Mesenteric fat pad (tissue), 1 donor: ENCODE results near the gene TRAF7. TPM values are rescaled to one million over a fixed set of nuclear protein-coding genes. Genes with fewer than 3 reads are reported as not detected.
"Not testable (repeated sequence)": the region's sequence is repeated elsewhere in the genome, so short reads cannot be mapped to it uniquely, and the experiment has no call there.

ENCODE experiments used
- DNase-seq: peaks from one replicate; pipeline ENCODE4 v3.0.0-alpha.2; 2020; ENCODE audit warnings: low spot score
- long read RNA-seq: library from polyadenylated mRNA; unstranded; transcript quantifications from one replicate; pipeline ENCODE4 v2.0.0, GENCODE V29; 2020
- total RNA-seq: library from RNA; stranded (reverse); fragmentation: NEBNext Ultra II Directional; extraction: Animal tissue kit (Norgen Biotek cat#: 25700); gene quantifications from one replicate; pipeline ENCODE4 v1.2.1, GENCODE V29; 2021
- donor health status: DM: yes; HTN: yes; CAD: no.

Gene TRAF7
- total RNA-seq = 63.5 TPM
- long read RNA-seq, transcript TRAF7-201 (21 exons, 3,700 nt) = major isoform, 17 of 53 reads
- long read RNA-seq, partial matches to known transcripts = 29 of 53 reads
- long read RNA-seq, other reads (novel, unspliced or antisense) = 7 of 53 reads

DNA sequence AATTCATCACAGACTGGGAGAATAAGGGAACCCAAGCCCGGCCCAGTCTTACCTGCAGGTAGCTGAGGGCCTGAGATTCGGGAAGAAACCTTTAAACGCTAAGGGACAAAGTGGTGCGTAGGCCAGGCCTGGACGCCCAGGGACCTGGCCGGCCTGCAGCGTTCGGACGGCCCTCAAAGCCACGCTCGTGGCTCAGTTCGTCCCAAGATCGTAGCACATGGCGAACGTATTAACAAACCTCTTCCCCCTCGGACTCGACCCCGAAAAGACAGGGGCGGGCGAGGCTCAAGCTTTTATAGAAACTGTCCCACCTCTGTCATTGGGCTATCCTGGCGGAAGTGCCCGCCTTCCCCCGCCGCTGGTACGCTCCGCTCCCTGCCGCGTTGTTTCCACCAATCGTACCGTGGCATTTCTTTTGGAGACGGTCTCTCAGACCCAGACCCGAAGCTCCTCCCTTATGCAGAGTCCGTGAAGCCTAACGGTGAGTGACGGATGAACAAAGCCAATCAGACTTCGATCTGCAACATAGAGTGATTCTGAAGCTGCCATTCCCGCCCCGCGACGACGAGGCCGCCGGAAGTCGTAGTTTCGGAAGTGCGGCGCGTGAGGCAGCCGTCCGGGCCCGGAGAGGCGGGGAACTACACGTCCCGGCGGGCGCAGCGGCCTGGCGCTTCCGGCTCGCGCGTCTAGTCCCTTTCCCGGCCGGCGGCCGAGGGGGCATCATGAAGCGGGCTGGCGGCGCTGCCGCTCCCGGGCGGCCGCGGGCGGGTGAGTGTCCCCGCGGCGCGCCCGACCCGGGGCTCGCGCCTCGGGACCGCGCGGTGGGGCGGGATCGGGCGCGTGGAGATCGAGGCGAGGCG lies at the start of gene TRAF7:
Gene TRAF7, plus strand, starts transcription at position 692 of the 860 bp plus-strand sequence. CDS start 8,139 bp downstream, outside the sequence.
- peak; percentile 100 for DNase-seq

DNA sequence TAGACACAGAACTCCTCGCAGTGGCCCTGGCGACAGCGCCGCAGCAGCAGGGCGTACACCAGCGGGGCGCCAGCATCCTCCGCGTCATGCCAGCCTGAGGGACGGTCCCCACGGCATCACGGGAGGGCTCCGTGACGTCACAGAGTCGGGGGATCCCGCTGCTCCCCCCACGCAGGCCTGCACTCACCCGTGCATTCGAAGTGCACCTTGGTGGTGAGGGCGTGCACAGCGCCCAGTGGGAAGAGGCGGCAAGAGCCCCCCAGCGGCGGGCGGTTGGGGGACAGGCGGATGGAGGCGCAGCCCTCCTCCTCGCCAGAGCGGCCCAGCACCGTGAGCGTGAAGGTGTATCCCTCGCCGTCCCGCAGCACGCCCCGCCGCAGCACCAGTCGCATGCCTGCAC lies 49.4 kb upstream of the TRAF7 start:
- DNase-seq = not testable (repeated sequence)

DNA sequence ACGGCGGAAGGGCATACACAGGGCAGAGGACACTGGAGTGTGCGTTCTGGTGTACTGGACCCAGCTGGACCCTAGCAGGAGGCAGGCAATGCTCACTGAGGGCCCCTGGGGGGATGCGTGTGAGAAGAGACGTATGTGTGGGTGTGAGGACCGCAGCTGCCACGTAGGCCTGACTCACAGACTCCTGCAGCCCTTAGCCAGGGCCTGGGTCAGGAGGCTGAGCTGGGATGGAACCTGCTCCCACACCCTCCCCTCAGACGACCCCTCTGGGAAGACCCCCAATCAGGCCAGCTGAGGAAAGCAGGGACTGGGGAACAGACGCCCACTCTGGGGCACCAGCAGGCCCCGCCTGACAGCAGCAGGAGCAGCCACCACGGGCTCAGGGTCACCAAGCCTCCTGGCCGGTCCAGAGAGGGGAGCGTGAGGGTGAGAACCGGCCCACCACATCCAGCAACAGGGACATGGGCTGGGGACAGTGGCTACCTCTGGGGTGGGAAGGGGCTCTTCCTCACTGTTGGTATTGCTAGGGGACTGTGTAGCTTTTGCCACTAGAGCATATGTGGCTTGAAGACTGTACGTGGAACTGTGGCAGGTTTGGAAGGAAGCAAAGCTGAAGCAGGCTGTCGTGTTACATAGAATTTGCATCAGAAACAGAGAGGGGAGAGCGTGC lies 48.3 kb upstream of the TRAF7 start:
- not testable (repeated sequence) for DNase-seq

DNA sequence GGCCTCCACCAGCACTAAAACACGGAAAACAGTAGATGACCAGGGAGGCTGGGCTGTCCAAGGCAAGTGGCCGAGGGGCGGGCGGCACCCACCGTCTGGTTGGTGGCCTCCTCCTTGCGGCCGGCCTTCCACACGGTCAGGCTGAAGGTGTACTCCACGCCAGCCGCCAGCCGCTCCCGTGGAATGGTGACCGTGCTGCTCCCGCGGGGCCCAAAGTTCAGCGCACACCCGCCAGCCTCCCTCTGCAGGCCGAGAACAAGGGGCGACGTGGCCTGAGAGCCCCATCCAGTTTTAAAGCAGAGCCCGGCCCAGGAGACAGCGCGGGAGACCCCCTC lies 47.8 kb upstream of the TRAF7 start:
- not testable (repeated sequence) for DNase-seq

DNA sequence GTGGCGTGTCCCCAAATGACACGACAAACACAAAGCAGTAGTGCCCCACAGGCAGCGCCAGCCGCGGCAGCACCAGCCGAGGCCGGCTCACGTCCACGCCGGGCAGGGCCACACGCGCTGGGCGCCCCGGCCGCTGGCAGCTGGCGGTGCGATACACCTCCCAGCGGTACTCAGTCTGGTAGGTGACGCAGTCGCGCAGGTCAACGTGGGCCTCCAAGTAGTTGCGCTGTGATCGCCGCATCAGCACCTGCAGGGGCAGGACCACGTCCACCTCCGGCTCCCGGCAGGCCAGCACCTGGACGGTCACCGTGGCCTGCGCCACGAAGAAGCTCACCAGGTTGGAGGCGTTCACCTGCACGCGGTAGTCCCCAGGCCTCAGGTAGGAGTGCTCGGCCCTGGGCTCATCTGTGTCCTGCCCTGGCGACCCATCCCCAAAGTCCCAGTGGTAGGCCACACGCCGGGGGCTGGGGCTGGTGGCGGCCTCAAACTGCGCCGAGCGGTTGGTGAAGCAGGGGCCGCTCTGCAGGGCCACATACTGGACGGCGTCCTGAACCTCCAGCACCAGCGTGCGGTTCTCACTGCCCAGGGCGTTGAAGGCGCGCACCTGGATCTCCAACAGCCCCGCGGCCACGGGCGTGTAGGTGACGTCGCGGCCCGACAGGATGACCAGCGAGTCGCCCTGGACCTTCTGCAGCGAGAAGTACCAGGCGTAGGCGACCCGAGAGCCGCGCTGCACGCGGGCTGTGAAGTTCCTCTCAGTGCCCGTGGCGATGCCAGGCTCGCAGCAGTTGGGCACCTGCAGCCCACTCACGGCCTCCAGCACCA lies 46.9 kb upstream of the TRAF7 start:
- not testable (repeated sequence) for DNase-seq

DNA sequence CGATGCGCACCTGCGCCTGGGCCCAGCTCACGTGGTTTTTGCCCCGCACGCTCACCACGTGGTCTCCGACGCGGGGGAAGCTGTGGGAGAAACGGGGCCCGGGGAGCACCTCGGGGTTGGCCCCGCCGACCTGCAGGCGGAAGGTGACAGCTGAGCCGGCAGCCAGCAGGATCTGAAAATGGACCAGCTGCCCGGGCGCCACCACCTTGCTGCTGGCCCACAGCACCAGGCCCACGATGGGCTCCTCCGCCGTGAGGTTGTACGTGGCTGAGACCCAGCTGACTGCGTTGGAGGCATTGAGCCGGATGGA lies 46.4 kb upstream of the TRAF7 start:
- DNase-seq = not testable (repeated sequence)

DNA sequence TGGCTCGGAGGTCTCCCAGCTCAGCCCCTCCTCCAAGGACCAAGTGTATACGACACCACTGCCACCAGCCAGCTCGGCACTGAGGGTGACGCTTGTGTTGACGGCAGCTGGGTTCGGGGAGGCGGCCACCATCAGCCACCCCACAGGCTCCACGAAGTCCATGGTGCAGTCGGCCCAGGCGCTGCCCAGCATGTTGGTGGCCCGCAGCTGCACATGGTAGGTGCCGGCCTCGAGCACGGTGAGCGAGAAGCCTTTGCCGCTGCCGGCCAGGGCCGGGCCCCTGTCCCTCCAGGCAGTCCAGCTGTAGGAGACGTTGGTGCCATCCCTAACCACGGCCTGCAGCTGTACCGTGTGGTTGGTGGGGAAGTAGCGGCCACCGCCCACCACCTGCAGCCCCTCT lies 45.7 kb upstream of the TRAF7 start:
- not testable (repeated sequence) for DNase-seq

DNA sequence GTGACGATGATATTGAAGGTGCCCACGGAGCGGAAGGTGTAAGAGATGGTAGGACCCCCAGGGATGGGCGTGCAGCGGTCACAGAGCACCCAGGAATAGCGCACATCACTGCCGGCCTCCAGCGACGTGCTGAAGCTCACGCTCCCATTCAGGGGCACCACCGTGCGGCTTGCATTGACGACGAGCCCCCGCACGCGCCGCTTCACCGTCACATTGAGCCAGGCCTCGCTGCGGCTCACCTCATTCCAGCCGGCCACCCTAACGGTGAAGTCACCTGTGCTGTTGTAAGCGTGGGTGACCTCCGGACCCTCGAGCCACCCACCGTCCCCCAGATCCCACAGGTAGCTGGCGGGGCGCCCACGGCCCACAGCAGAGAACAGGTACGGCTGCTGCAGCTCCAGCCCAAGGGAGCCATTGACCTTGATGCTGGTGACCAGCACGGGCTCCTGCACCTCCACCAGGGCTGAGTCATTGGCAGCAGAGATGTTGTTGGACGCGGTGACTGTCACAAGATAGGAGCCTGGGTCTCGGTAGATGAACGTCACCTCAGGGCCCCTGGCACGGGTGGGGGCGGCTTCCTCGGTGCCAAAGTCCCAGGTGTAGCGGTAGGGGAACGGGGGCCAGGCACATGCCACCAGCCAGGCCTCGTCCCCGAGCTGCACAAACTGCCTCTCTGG lies 45.1 kb upstream of the TRAF7 start:
- DNase-seq = not testable (repeated sequence)

DNA sequence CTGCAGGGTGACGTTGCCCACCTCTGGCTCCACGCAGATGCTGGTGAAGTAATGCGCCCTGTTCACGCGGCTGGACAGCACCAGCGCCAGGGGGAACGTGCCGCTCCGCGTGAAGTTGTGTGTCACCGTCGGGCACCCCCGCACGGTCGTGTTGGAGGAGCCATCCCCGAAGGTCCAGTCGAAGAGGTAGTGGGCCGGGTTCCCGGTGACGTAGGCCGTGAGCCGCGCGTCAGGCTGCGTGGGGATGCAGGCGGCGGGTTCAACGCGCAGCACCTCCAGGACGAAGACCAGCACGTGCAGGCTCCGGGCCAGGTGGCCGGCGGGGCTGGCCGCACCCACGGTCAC lies 44.6 kb upstream of the TRAF7 start:
- DNase-seq = not testable (repeated sequence)

DNA sequence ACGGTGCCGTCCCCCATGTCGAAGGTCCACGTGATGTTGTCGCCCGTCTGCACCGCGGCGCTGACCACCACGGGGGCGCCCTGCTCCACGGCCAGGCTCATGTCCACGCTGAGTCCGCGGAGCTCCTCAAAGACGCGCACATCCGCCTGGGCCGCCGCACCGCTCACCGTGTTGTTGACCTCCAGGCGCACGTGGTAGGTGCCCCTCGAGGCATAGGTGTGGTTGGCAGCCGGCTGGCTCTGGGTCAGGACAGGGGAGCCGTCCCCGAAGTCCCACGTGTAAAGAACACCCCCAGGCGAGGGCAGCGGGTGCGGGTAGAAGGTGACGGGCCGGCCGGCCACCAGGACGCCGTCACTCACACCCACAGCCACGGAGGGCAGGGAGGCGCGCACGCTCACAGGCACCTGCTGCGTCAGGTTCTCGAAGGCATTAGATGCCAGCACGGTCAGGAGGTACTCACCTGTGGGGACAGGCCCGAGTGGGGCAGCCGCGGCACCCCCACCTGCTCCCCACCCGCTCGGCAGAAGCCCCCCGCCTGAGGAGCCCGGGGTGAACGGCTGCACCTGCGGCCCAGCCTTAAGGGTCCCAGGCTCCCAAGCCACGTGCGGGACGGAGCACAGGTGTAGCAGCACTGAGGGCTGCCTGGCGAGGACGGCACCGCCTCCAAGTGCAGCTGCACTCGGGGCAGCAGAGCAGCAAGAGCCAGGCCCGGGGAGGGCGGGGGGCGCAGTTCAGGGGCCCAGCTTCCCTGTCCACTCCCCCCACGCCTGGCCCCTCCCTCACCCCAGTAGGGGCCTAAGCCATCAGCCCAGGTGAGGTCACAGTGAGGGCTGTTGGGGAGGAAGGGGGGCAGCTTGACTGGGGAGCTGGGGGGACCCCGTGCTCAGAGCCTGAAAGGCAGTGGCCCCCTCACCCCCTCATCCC lies 43.9 kb upstream of the TRAF7 start:
- not testable (repeated sequence) for DNase-seq

DNA sequence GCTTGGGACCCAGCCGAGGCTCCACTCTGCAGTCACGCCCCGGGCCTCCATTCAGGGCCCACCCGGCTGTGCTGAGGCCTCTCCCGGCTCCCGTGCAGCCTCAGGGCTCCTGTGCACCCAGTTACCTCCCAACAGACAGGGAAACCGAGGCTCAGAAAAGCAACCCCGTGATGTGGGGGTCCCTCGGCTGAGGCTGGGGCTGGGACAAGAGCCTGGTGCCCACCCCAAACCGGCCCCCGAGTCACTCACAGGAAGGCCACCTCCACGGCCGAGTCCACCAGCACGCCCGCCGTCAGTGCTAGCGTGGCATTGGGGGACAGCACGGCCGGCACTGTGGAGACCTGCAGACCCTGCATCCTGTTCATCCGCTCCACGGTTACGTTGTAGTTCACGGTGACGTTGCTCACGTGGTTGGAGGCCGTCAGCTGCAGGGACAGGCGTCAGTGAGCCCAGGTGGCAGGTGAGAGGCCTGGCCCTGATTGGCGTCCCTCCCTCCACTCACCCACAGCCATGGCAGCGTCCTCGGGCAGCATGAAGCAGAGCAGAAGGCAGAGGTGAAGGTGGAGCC lies 43.0 kb upstream of the TRAF7 start:
- DNase-seq = not testable (repeated sequence)

DNA sequence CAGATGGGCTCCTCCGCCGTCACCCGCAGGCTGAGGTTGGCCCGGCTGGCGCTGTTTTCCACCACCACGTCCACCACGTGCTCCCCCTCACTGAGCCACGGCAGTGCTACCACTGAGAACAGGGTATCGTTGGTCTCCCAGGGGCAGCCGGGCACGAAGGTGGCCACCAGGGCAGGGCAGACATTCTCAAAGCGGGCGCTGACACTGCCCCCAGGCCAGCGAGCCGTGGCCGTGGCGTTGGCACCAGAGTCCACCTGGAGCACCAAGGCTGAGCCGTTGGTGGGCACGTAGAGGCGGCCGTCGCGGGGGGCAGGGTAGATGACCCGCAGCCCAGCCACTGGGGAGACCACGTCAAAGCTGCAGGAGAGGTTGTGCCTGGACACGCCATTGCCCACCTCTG lies 41.4 kb upstream of the TRAF7 start:
- DNase-seq = not testable (repeated sequence)

DNA sequence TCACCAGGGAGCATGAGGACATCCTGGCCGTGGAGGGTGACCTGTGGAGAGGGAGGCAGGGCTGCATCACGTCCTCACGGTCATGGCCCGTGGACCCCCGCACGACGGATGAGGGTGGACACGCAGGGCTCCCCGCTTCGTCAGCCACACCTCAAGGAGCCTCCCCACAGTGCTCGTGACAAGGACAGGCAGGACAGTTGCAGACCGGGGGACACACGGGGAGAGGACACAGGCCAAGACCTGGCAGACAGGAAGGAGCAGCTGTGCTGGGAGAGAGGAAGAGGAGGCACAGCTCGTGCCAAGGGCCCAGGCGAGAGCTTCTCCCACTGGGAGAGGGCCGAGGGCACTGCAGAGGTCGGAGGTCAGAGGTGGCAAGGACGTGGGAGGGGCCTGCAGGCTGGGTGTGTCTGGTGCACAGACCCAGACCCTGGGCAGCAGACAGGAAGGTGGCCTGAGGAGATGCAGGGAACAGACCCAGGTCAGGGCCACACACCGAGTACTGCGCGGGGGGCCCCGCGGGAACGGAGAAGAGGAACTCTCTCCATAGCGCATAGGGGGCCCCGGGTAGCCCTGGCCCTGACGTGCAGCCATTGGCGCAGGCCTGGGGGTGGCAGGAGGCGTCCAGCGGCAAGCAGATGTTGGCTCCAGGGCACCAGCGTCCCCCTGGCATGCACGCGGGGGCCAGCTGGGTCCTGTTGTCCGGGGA lies 40.5 kb upstream of the TRAF7 start:
- not testable (repeated sequence) for DNase-seq

DNA sequence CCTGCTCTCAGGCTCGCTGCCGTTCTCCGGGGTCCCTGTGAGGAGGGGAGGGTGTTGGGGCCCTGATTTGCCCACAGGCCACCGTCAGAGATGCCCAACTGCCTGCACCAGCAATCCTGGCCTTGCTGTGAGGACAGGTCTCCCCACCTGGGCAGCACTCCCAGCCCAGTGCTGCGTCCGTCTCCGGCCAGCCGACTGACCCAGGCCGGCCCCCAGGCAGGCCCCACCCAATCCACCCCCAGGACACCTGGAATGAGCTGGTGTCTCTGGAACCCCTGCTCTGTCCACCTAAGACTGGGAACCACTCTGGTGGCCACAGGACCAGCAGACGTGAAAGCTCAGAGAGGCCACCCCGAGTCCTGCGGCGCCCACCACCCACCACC lies 40.0 kb upstream of the TRAF7 start:
- DNase-seq = no peak

DNA sequence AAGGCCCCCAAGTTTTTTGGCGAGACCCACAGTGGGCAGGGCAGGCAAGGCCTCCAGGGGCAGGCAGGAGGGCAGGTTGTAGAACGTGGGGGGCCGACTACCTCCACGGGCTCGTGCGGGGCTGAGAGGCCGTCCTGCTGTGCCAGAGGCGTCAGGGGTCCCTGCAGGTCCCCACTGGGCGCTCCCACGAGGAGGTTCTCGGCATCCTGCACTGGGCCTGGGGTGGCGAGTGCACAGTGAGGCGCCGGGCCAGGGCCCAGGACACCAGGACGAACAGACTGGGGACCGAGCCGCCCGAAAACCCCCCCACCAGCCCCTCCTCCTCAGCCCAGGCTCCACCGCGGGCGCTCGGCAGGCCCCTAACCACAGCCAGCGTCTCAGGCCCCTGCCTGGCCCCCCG lies 39.2 kb upstream of the TRAF7 start:
- not testable (repeated sequence) for DNase-seq

DNA sequence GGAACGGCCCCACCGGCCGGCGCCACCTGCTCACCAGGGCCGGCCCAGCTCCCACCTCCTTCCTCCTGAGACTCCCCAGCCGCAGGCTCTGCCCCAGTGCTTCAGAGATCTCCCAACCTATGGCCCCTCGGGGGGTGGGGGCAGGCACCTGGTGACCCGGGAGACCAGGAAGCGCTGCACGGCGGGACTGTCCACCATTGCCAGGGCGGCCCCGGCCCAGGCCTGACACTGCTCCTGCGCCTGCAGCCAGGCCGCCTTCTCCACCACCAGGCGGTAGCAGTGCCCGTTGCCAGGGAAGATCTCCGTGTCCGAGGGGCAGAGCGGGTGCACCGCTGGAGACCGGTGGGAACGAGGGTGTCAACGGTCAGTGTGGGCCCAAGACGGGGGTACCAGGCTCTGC lies 38.2 kb upstream of the TRAF7 start:
- DNase-seq = not testable (repeated sequence)

DNA sequence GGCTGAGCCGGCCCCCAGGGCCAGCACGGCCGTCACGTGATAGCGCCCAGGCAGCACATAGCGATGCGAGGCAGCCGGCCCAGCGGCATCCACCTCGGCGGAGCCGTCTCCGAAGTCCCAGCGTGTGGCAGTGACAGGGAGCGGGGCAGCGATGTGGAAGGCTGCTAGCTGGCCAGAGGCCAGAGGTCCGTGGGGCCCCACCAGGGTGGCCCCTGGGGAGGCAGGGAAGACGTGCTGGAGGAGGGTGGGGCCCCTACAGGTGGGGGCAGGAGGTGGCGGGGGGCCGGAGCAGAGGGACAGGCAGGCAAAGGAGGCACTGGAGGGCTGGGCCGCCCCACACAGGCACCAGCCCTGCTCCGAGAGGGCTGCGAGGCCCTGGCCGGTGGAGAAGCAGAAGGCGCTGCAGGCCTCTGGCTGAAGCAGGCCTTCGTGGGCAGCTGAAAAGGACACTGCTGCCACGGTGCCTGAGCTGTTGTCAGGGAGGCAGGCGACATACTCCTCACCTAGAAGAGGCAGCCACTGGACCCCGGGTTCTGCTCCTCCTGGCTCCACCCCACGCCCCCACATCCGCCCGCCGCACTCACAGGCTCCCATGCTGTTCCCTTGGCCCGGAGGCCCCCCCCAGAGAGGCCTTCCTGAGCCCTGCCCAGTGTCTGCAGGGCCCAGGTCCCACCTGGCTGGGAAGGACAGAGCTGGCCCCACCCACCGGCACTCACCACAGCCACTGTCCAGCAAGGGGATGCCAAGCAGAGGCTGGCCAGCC lies 37.4 kb upstream of the TRAF7 start:
- DNase-seq = not testable (repeated sequence)

DNA sequence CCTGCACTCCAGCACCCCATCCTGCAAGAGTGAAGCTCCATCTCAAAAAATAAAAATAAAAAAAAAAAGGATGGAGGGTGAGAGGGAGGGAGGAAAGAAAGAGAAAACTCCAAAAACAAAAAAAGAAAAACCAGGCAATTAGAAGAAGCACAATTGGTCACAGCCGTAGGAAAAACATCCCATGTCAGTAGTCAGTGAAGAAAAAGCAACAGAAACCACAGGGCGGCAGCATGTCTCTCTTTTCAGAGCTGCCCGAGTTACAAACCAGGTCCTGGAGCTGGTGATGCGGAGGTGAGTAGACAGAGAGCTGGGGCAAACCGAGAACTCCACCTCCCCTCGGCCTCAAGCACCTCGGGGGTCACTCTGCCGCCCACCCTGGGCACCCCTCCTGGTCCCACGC lies 34.3 kb upstream of the TRAF7 start:
- DNase-seq = not testable (repeated sequence)
